Astrocyte (in vitro differentiated cells and primary cell): ENCODE measurements around the gene CRY2. TPM values are rescaled to one million over a fixed set of nuclear protein-coding genes. Genes with fewer than 3 reads are reported as not detected.

Source experiments
- DNase-seq: peaks from one replicate; pipeline ENCODE4 v3.0.0-alpha.2; 2010; ENCODE audit warnings: low read depth
- FAIRE-seq: peaks from 2 replicates; lab custom pipeline; 2011; peaks lifted over from hg19 to GRCh38; lab: Jason Lieb, UNC
- H2AFZ ChIP-seq: 2 replicates; pipeline ENCODE4 v1.6.0; 2012; ENCODE audit warnings: low read depth, low read length, inconsistent platforms
- H3K27ac ChIP-seq: 2 replicates; pipeline ENCODE4 v1.5.1; 2011; ENCODE audit warnings: low read depth, low read length, inconsistent platforms
- H3K27me3 ChIP-seq: 2 replicates; pipeline ENCODE4 v1.6.0; 2011; ENCODE audit warnings: low read length, inconsistent platforms; ENCODE audit not compliant: insufficient read depth
- H3K36me3 ChIP-seq: 2 replicates; pipeline ENCODE4 v1.5.1; 2011; ENCODE audit warnings: low read length, inconsistent platforms; ENCODE audit not compliant: insufficient read depth
- H3K4me1 ChIP-seq: 2 replicates; pipeline ENCODE4 v1.5.1; 2011; ENCODE audit warnings: low read length, inconsistent platforms; ENCODE audit not compliant: insufficient read depth
- H3K4me2 ChIP-seq: 2 replicates; pipeline ENCODE4 v1.6.0; 2012; ENCODE audit warnings: low read length, inconsistent platforms
- H3K4me3 ChIP-seq: 2 replicates; pipeline ENCODE4 v1.5.1; 2011; ENCODE audit warnings: low read depth, mild to moderate bottlenecking, low read length, inconsistent platforms; ENCODE audit not compliant: insufficient read depth
- H3K79me2 ChIP-seq: 2 replicates; pipeline ENCODE4 v1.6.0; 2012; ENCODE audit warnings: mild to moderate bottlenecking, low read length, inconsistent platforms; ENCODE audit not compliant: insufficient read depth
- H3K9ac ChIP-seq: 2 replicates; pipeline ENCODE4 v1.6.0; 2012; ENCODE audit warnings: mild to moderate bottlenecking, low read length, inconsistent platforms
- H3K9me3 ChIP-seq: 2 replicates; pipeline ENCODE4 v1.5.1; 2012; ENCODE audit warnings: low read depth, mild to moderate bottlenecking, low read length, inconsistent platforms; ENCODE audit not compliant: insufficient read depth
- H4K20me1 ChIP-seq: 2 replicates; pipeline ENCODE4 v1.6.0; 2012; ENCODE audit warnings: low read length, inconsistent platforms; ENCODE audit not compliant: insufficient read depth
- H3K27ac Mint-ChIP-seq: one replicate; pipeline ENCODE4 v1.8.0; 2021; ENCODE audit warnings: mild to moderate bottlenecking, mixed read lengths; ENCODE audit not compliant: unreplicated experiment
- H3K27me3 Mint-ChIP-seq: one replicate; pipeline ENCODE4 v1.8.0; 2021; ENCODE audit warnings: low read depth, mixed read lengths; ENCODE audit not compliant: unreplicated experiment
- H3K36me3 Mint-ChIP-seq: one replicate; pipeline ENCODE4 v1.8.0; 2021; ENCODE audit warnings: low read depth, mixed read lengths; ENCODE audit not compliant: unreplicated experiment
- H3K4me1 Mint-ChIP-seq: one replicate; pipeline ENCODE4 v1.8.0; 2021; ENCODE audit warnings: low read depth, mixed read lengths; ENCODE audit not compliant: unreplicated experiment
- H3K4me3 Mint-ChIP-seq: one replicate; pipeline ENCODE4 v1.8.0; 2021; ENCODE audit warnings: mild to moderate bottlenecking, moderate library complexity, mixed read lengths; ENCODE audit not compliant: unreplicated experiment
- H3K9me3 Mint-ChIP-seq: one replicate; pipeline ENCODE4 v1.8.0; 2021; ENCODE audit warnings: mild to moderate bottlenecking, mixed read lengths; ENCODE audit not compliant: unreplicated experiment
- CTCF ChIP-seq: IDR thresholded peaks from 2 replicates; pipeline ENCODE4 v1.5.1; 2011; ENCODE audit warnings: low read depth, mild to moderate bottlenecking, inconsistent platforms, low read length, moderate library complexity; ENCODE audit not compliant: insufficient read depth
- EZH2 ChIP-seq: IDR thresholded peaks from 2 replicates; pipeline ENCODE4 v1.6.1; 2012; ENCODE audit warnings: mild to moderate bottlenecking, low read length, inconsistent platforms; ENCODE audit not compliant: insufficient read depth
- total RNA-seq: library from RNA; stranded (reverse); gene quantifications from 2 replicates; pipeline ENCODE4 v1.2.1, GENCODE V29; 2021

CRY2 gene
- total RNA-seq, 1 donor from 2014 or later = 16.9 TPM

DNA sequence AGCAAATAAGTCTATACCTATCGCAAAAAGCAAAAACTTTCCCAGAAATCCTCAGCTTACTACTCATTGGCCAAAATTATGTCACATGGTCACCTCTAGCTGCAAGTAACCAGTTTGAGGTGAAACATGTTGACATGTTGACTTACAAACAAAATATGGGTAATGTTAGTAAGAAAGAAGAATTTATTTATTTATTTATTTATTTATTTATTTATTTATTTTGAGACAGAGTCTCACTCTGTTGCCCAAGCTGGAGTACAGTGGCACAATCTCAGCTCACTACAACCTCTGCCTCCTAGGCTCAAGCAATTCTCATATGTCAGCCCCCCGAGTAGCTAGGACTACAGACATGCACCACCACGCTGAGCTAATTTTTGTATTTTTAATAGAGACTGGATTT lies 47.7 kb upstream of the CRY2 start:
- no peaks in the 10 kb centered on the region for H3K4me1 Mint-ChIP-seq
- Histone ChIP-seq H4K20me1 (no peaks in the 10 kb centered on the region), H3K4me1 (no peaks in the 10 kb centered on the region), H3K36me3 (no peaks in the 10 kb centered on the region), H3K79me2 (no peaks in the 10 kb centered on the region), H3K4me3 (no peak overlapping the region), H2AFZ (no peak overlapping the region), H3K4me2 (no peak overlapping the region), H3K27ac (no peak overlapping the region), H3K9ac (no peak overlapping the region), H3K9me3 (no peaks in the 10 kb centered on the region), H3K27me3 (no peaks in the 10 kb centered on the region)
- peaks cover 27% of the 10 kb centered on the region for H3K27me3 Mint-ChIP-seq
- DNase-seq (no peak), FAIRE-seq (no peak)
- H3K4me3 Mint-ChIP-seq = no peak overlapping the region
- H3K27ac Mint-ChIP-seq = no peak overlapping the region
- H3K36me3 Mint-ChIP-seq = peaks cover 2% of the 10 kb centered on the region
- no peak for TF ChIP-seq CTCF
- no peak for TF ChIP-seq EZH2
- no peaks in the 10 kb centered on the region for H3K9me3 Mint-ChIP-seq

- Histone ChIP-seq H3K27me3 (no peaks in the 10 kb centered on the region), H3K79me2 (peaks cover under 1% of the 10 kb centered on the region), H3K9me3 (no peaks in the 10 kb centered on the region), H3K36me3 (no peaks in the 10 kb centered on the region), H3K4me3 (no peak overlapping the region), H3K4me1 (no peaks in the 10 kb centered on the region), H3K27ac (no peak overlapping the region), H3K4me2 (no peak overlapping the region), H3K9ac (no peak overlapping the region), H2AFZ (no peak overlapping the region), H4K20me1 (no peaks in the 10 kb centered on the region)
- H3K4me1 Mint-ChIP-seq = no peaks in the 10 kb centered on the region
- H3K27ac Mint-ChIP-seq = no peak overlapping the region
- no peak overlapping the region for H3K4me3 Mint-ChIP-seq
- no peak for TF ChIP-seq EZH2
- no peak for TF ChIP-seq CTCF
- peaks cover 2% of the 10 kb centered on the region for H3K36me3 Mint-ChIP-seq
- H3K9me3 Mint-ChIP-seq = no peaks in the 10 kb centered on the region
- H3K27me3 Mint-ChIP-seq = peaks cover 22% of the 10 kb centered on the region
- no peak for FAIRE-seq
- DNase-seq = no peak
These were observed 47.0 kb upstream of the CRY2 start for GRCh38 chr11:45800261-45800660.

- Mint-ChIP-seq H3K36me3 (peaks cover 2% of the 10 kb centered on the region), H3K27ac (no peak overlapping the region), H3K4me1 (peaks cover 8% of the 10 kb centered on the region), H3K9me3 (no peaks in the 10 kb centered on the region), H3K4me3 (no peak overlapping the region), H3K27me3 (peaks cover 18% of the 10 kb centered on the region)
- no peaks in the 10 kb centered on the region for H3K9me3 ChIP-seq
- no peaks in the 10 kb centered on the region for H3K27me3 ChIP-seq
- H3K27ac ChIP-seq = no peak overlapping the region
- no peaks in the 10 kb centered on the region for H3K36me3 ChIP-seq
- peaks cover 12% of the 10 kb centered on the region for H3K4me1 ChIP-seq
- FAIRE-seq (no peak), DNase-seq (no peak)
- no peak overlapping the region for H3K4me2 ChIP-seq
- TF ChIP-seq EZH2 (no peak), CTCF (no peak)
- peaks cover 16% of the 10 kb centered on the region for H3K79me2 ChIP-seq
- H2AFZ ChIP-seq = no peak overlapping the region
- H3K9ac ChIP-seq = no peak overlapping the region
- no peak overlapping the region for H3K4me3 ChIP-seq
- H4K20me1 ChIP-seq = peaks cover 12% of the 10 kb centered on the region
These were observed 45.5 kb upstream of the CRY2 start for GRCh38 chr11:45801723-45802315.
